SH-SY5Y (cell line): Measurements from ENCODE around the gene ARID4B.

ENCODE experiments used
- GATA2 ChIP-seq: IDR thresholded peaks from 2 replicates; pipeline ENCODE4 v1.6.1; 2011; ENCODE audit warnings: mild to moderate bottlenecking, low read depth, low read length
- GATA3 ChIP-seq: IDR thresholded peaks from 2 replicates; pipeline ENCODE4 v1.6.1; 2011; ENCODE audit warnings: low read depth, mild to moderate bottlenecking, low read length, moderate library complexity

DNA sequence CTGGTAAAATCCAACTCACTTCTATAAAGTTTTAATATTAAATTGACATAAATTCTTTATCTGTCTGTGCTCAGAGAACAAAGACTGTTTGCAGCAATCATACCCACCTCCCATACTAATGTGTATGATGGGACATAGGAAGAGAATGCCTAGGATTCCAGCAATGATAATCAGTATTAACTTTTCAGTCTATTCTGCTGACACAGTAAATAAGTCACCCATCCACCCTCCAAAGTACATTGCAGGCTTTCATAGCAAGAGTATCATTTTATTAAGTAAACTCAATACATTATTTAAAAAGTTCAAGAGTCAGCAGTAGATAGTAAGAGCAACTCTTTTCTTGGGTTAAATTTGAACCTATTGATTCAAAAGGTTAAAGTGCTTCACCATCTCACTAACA is 175.7 kb downstream of the ARID4B start:
- TF ChIP-seq GATA2 (no peak), GATA3 (no peak)
